Kidney tubule cell (primary cell): ENCODE results near the gene GRAMD1C.
A peak's percentile ranks its signal among the peaks of the same experiment; 100 is the strongest.
"Not testable (repeated sequence)": the region's sequence is repeated elsewhere in the genome, so short reads cannot be mapped to it uniquely, and the experiment has no call there.

Experiments used
- DNase-seq: peaks from one replicate; pipeline ENCODE4 v3.0.0-alpha.2; 2018; ENCODE audit warnings: low spot score

GRAMD1C gene

DNA sequence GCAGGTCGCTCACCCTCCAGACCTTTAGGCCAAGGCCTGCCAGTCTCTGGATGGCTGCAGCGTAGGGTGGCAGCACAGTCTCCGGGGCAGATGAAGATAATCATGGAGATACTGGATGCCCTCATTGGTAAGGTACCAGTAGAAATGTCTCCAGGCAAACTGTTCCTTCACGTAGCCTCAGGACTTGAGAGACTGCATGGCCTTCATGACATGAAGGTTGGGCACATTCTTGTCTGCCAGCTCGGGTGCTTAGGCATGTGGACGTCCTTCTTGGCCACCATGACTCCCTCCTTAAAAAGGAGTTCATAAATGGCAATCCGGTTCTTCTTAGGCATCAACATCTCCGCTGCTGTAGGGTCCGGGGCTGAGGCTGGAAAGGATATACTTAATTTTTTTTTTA, 11.8 kb downstream of the GRAMD1C start:
- not testable (repeated sequence) for DNase-seq

DNA sequence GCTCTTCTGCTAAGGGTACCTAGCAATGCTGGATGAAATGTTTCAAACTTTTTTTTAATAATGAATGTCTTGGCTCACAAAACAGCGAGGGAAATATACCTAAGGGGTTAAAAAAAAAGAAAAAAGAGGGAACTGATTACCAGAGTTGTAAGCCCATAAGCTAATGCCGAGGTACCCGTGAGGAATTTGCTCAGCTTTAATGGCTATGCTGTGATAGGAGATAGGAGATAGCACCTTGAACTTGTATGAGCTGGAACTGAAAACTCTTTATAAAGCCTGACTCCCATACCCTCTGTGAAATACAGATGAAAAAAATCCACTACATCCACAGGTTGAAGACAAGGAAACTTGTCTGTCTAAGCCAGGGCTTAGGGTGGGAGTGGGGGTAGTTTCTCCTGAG, 13.9 kb downstream of the GRAMD1C start:
- DNase-seq: no peak

DNA sequence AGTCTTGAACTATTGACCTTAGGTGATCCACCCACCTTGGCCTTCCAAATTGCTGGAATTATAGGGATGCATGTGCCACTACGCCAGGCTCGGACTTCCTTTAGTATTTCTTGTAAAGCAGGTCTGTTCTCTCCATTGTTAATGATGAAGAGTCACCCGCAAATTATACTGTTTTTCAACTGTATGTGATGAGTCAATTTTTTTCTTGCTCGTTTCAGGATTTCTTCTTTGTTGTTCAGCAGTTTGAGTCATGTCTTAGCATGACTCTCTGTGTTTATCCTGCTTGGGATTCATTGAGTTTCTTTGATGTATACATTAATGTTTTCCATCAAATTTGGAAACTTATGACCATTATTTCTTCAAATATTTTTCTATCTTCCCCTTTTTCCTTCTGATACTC, 28.9 kb downstream of the GRAMD1C start:
- DNase-seq: peak; percentile 18

DNA sequence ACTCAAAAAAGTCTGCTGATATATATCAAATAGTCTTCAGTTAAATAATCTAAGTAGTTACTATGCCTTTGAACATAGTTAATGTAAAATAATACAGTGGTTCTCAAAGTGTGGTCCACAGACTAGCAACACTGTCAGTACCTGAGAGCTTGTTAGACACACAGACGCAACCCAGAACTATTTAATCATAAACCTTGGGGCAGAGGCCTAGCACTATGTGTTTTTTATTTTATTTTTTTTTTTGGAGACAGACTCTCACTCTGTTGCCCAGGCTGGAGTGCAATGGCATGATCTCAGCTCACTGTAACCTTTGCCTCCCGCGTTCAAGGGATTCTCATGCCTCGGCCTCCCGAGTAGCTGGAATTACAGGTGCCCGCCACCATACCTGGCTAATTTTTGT, 34.7 kb downstream of the GRAMD1C start:
- no peak for DNase-seq

DNA sequence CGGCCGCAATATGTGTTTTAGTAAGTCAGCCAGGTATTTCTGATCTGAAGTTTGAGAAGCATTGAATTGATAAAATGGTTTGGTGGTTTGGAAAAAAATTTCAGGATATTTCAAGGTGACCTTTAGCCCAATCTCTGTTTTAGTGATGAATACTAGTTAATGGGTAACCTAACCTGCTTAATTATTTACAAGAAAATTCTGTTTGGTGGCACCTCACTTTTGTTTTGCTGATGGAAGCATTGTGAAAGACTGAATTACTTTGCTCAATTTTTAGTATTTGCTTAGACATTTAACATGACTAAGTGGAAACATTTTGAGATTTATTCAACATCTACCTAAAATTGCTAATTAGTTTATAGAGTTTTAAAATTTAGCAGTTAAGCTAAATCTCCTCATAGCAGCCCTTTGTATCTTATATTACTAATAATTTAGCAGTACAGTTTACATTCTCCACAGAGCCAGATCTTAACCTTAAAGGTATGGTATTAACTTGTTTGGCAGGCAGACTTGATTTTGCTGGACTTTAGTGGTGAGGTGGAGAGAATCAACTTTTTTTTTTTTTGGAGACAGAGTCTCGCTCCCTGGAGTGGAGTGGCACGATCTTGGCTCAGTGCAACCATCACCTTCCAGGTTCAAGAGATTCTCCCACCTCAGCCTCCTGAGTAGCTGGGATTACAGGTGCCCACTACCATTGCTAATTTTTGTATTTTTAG, 35.4 kb downstream of the GRAMD1C start:
- DNase-seq: peak; percentile 35

DNA sequence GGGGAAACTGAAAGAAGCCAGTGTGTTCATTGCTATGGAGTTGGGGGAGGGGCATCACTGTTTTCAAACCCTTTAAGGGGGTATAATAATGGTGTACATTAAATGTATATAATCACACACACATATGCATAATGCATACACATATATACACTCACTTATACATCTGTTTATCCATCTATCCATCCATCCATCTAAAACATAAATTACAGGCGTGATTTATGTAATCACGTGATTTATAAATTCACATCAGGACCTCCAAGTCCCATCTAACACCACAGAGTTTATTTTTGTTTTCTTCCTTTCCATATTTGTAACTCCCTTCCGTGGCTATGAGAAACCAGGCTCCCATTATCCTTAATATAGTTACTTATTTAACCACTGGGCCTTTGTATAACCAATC, 39.8 kb downstream of the GRAMD1C start:
- no peak for DNase-seq

GRCh38 chr3:113885050-113885449, 46.5 kb downstream of the GRAMD1C start:
- DNase-seq: no peak

GRCh38 chr3:113890256-113890900, 51.8 kb downstream of the GRAMD1C start:
- DNase-seq: no peak

GRCh38 chr3:113894927-113895326, 56.3 kb downstream of the GRAMD1C start:
- no peak for DNase-seq

DNA sequence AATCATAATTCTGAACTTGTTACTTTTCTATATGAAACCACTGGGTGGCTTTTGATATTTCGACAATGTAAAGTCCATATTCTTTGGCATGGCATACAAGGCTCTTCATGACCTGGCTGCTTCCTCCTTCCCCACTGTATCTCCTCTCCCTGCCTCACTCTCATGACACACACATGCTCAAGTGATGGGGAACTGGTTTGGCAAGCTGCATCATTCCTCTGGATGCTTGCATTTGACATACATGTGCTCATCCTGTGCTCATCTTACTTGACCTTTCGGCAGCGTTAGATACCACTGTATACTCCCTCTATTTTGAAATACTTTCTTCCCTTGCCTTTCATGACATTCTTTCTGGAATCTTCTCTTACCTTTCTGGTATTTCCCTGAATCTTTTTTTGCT, 57.4 kb downstream of the GRAMD1C start:
- DNase-seq: no peak

GRCh38 chr3:113896930-113897329, 58.3 kb downstream of the GRAMD1C start:
- no peak for DNase-seq

DNA sequence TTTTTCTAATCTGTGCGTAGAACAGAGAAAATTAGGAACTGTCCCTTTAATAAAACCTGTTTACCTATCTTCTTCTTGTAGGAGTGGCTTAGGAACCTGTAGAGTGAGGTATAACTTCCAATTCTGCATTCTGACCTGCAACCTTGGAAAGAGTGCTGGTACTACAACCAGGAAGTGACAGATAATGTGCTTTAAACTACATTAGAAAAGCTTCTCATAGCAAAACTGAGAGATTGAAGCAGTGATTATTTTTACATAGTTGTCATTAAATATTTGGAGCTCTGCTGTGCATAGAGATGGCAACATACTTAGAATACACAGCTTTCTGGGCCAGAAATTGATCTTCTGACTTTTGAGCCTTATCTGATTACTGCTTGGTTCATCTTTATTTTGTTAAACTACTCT, 58.8 kb downstream of the GRAMD1C start:
- DNase-seq: peak; percentile 49

DNA sequence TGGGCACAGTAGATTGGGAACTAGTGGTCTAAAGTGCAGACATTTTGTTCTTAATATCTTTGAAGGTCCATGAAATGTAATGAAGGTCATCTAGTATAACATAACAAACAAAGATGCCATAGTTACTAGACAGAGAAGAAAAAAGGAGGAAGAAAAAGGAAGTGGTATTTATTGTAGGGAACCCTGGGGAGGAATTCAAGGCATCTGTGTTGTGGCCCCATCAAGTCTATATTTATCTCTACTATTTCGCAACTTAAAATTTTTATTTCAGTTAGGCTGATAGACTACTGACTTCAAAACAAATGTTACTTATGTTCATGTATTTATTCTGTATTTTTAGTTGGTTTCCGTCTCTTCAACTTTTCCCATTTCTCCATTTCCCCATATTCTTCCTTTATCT, 60.3 kb downstream of the GRAMD1C start:
- DNase-seq: peak; percentile 23

DNA sequence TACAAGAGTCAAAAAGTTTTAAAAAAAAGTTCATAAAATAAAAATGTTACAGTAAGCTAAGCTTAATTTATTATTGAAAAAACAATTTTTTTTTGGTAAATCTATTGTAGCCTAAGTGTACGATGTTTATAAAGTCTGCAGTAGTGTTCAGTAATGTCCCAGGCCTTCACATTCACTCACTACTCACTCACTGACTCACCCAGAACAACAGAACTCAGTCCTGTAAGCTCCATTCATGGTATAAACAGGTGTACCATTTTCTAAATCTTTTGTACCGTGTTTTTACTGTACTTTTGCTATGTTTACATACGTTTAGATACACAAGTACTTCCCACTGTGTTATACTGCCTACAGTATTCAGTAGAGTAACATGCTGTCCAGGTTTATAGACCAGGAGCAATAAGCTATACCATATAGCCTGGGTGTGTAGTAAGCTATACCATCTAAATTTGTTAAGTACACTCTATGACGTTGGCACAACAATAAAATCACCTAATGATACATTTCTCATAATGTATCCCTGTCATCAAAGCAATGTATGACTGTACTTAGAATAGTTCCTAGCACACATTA, 68.1 kb downstream of the GRAMD1C start:
- no peak for DNase-seq

GRCh38 chr3:113908133-113908532, 69.5 kb downstream of the GRAMD1C start:
- DNase-seq: no peak

DNA sequence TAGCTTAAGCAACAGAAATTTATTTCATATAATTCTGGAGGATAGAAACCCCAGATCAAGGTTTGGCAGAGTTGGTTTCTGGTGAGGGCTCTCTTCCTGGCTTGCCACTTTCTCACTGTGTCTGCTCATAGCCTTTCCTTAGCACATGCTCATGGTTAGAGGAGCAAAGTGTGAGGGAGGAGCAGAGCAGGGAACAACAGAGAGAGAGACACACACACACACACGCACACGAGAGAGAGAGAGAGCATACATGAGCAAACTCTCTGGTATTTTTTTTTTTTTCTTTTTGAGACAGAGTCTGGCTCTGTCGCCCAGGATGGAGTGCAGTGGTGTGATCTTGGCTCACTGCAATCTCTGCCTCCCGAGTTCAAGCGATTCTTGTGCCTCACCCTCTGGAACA, 72.4 kb downstream of the GRAMD1C start:
- no peak for DNase-seq

DNA sequence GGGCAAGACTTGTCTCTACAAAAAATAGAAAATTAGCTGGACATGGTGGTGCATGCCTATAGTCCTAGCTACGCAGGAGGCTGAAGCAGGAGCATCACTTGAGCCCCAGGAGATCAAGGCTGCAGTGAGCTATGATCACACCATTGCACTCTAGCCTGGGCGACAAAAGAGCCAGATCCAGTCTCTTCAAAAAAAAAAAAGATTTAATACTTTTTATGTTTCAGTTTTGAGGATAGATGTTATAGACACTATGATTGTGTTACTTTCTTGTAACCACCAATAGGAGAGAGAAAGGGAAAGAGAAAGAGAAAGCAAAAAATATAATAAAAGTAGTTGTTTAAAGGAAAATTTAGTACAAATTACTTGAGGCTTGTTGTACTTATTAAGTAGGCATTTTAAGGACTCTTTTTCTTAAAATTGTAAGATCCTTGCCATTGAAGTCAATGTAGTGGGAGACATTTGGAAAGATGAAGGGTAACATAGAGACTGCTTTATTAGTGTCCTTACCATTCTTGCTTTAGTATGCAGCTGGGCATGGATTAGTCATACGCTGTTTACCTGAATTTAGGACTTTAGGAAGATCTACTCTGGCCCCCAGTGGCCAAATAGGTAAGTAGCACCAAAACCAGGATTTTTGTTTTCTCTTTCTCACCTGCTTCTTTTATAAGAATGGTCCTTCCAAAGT, 74.1 kb downstream of the GRAMD1C start:
- peak; percentile 82 for DNase-seq

DNA sequence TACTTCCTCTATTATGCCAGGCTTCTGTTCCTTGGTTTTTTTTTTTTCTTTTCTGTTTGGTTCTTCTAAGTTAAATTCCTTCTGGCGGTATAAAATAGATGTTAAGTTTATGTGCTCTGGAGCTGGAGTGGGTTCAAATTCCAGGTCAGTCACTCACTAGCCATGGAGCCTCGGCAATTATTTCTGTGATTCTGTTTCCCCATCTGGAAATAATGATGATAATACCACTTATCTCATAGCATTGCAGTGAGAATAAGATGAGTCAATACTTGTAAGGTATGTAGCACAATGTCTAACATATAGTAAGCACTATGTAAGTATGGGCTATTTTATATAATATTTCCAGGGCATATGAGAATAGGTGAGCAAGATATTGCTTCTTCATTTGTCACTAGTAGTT, 76.1 kb downstream of the GRAMD1C start:
- DNase-seq: no peak

DNA sequence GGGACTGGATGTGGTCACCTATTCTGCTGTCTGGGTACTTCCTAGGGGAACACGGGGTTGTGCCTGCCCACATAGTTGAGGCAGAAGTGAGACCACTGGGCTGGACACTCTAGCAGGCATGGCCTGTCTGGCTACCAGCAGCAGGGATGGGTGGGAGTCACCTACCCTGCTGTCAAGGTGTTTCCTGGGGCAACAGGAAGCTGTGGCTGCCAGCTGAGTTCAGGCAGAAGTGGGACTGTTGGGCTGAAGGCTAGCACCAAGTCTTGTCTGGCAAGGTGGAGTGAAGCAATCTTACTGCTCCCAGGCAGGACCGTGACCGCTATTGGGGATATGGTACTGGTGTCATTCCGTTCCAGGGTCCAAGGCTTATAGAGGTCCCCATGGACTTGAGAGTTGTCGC, 89.0 kb downstream of the GRAMD1C start:
- DNase-seq: no peak

- DNase-seq: no peak
Measured at GRCh38 chr3:113946831-113947230, 108.2 kb downstream of the GRAMD1C start.

DNA sequence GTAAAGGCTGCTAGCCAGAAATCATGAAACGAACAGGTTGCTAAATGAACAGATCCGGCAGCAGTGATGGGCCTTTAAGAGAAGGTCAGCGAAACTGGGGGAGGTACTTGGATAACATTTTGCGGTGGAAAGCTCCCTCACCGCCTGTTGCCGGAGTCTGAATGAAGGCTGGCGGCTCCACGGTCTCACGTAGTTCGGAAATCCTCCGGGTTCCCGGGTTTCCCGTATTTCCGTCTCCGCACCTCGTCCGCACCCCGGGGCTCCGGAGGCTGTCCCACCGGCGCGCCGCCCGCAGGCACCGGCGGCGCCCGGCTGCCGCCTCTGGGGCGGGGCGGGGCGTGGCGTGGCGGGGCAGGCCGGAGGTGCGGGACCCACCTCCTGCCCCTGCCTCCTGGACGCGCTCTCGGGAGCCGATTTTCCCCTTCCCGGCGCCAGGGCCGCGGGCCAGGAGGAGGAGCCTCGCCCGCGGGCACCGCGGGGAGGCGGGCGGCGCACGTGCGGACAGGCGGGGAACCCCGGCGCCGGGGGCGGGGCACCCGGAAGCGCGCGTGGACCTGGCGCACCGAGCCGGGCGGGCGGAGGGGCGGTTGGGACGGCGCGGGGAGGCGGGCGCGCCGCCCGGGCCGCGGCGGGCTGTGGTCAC, 108.9 kb downstream of the GRAMD1C start, which contains the start of gene ZDHHC23:
Gene ZDHHC23, plus strand, starts transcription at position 642 of the 643 bp plus-strand sequence. CDS start 790 bp downstream, outside the sequence.
- peak; percentile 81 for DNase-seq
